Measurements from ENCODE around the gene REXO5. TPM values are rescaled to one million over a fixed set of nuclear protein-coding genes. Genes with fewer than 3 reads are reported as not detected.
A peak's percentile ranks its signal among the peaks of the same experiment; 100 is the strongest.

The REXO5 gene
- total and polyA plus RNA-seq, 2 of the 13 experiments (the other 11 are each of a cell fraction or from before 2014, with no cell fraction given) = 5.9 to 13.1 TPM

GRCh38 chr16:20878682-20879147 lies 72.4 kb downstream of the REXO5 start (continued):
- 0 out of 2 replicates have a peak, but pooled peaks have one; percentile 36 for TF ChIP-seq POGK (CRISPR knock-in tag; conservative IDR thresholded peaks at IDR 0.05)
- TF ChIP-seq FOXJ3 (CRISPR knock-in tag; IDR thresholded peaks at IDR 0.05; ENCODE audit: borderline replicate concordance) = no peak
- no peak for TF ChIP-seq MIER3 (CRISPR knock-in tag; IDR thresholded peaks at IDR 0.05; ENCODE audit: borderline replicate concordance)
- TF ChIP-seq PAWR (CRISPR knock-in tag; IDR thresholded peaks at IDR 0.05; ENCODE audit: borderline replicate concordance) = no peak
- no peak for TF ChIP-seq ZBTB14 (CRISPR knock-in tag; IDR thresholded peaks at IDR 0.05)
- 0 out of 4 replicates have a peak, but pooled peaks have one; percentile 21 to 69 for TF ChIP-seq EP300 (IDR thresholded peaks at IDR 0.05; ENCODE audit: low read depth in 2 of 2, low read length in 2 of 2)
- TF ChIP-seq EP300 (CRISPR knock-in tag; IDR thresholded peaks at IDR 0.05; ENCODE audit: borderline replicate concordance) = no peak
- no peak for TF ChIP-seq NFIB (CRISPR knock-in tag; IDR thresholded peaks at IDR 0.05; ENCODE audit: borderline replicate concordance)
- peak; percentile 15; the same call in 1 of the 2 replicates for TF ChIP-seq SNAPC2 (CRISPR knock-in tag; IDR thresholded peaks at IDR 0.05)
- no peak for TF ChIP-seq KLF16 (CRISPR knock-in tag; IDR thresholded peaks at IDR 0.05)
- no peak for TF ChIP-seq FLYWCH1 (CRISPR knock-in tag; IDR thresholded peaks at IDR 0.05)
- no peak for TF ChIP-seq CREB3 (CRISPR knock-in tag; IDR thresholded peaks at IDR 0.05)
- TF ChIP-seq ETV5 (CRISPR knock-in tag; IDR thresholded peaks at IDR 0.05; ENCODE audit: borderline replicate concordance) = peak; percentile 22; the same call in 1 of the 2 replicates
- no peak for TF ChIP-seq ZNF629 (CRISPR knock-in tag; conservative IDR thresholded peaks at IDR 0.05)
- no peak for TF ChIP-seq HNRNPK (IDR thresholded peaks at IDR 0.05; ENCODE audit: low read depth, low read length, poor library complexity, severe bottlenecking)
- no peak for TF ChIP-seq ZNF570 (CRISPR knock-in tag; IDR thresholded peaks at IDR 0.05; ENCODE audit: borderline replicate concordance)
- no peak for TF ChIP-seq HMGXB4 (CRISPR knock-in tag; IDR thresholded peaks at IDR 0.05; ENCODE audit: borderline replicate concordance in 1 of 2, low read depth in 1 of 2)
- TF ChIP-seq AGO2 (optimal IDR thresholded peaks at IDR 0.05; ENCODE audit: low read depth, low read length) = no peak
- no peak for TF ChIP-seq ZNF276 (CRISPR knock-in tag; IDR thresholded peaks at IDR 0.05; ENCODE audit: low read depth)
- no peak for TF ChIP-seq ZNF383 (CRISPR knock-in tag; IDR thresholded peaks at IDR 0.05; ENCODE audit: borderline replicate concordance)
- TF ChIP-seq KMT2B (CRISPR knock-in tag; IDR thresholded peaks at IDR 0.05) = peak; percentile 73
- no peak for TF ChIP-seq DDIT3 (CRISPR knock-in tag; IDR thresholded peaks at IDR 0.05)

Data from HepG2 (cell line).